ENCODE data around the gene SPTBN1.

SPTBN1 gene

DNA sequence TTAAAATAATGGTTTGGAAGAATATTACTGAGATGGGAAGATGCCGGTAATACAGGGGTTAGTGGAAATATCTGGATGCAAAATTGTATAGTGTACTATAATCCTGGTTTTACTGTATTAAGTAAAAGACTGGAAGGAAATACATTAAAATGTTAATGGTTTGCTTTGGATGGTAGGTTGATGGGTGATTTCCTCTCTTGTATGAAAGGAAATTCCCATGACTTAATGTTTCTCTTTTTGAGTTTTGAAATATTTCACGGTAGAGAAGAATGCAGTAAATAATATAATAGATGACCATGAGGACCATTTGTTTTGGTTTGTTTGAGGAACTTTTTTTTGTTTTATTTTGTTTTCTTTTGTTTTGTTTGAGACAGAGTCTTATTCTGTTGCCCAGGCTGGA lies 8.2 kb downstream of the SPTBN1 start:
- in situ Hi-C loops (cut with MboI; ENCODE audit: low pct_unique_long_range_greater_than_20kb, low sequenced_read_pairs, unreplicated experiment): no loop called here
- no peak for DNase-seq (ENCODE audit: low spot score)
- TF ChIP-seq, protein P1, sequence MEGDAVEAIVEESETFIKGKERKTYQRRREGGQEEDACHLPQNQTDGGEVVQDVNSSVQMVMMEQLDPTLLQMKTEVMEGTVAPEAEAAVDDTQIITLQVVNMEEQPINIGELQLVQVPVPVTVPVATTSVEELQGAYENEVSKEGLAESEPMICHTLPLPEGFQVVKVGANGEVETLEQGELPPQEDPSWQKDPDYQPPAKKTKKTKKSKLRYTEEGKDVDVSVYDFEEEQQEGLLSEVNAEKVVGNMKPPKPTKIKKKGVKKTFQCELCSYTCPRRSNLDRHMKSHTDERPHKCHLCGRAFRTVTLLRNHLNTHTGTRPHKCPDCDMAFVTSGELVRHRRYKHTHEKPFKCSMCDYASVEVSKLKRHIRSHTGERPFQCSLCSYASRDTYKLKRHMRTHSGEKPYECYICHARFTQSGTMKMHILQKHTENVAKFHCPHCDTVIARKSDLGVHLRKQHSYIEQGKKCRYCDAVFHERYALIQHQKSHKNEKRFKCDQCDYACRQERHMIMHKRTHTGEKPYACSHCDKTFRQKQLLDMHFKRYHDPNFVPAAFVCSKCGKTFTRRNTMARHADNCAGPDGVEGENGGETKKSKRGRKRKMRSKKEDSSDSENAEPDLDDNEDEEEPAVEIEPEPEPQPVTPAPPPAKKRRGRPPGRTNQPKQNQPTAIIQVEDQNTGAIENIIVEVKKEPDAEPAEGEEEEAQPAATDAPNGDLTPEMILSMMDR (IDR thresholded peaks at IDR 0.05; ENCODE audit: extremely low read depth, insufficient read depth, missing control alignments): no peak

GRCh38 chr2:54465143-54465542 lies 9.0 kb downstream of the SPTBN1 start:
- in situ Hi-C loops (cut with MboI; ENCODE audit: low pct_unique_long_range_greater_than_20kb, low sequenced_read_pairs, unreplicated experiment): no loop called here
- TF ChIP-seq, protein P1 (IDR thresholded peaks at IDR 0.05; ENCODE audit: extremely low read depth, insufficient read depth, missing control alignments): no peak
- no peak for DNase-seq (ENCODE audit: low spot score)

DNA sequence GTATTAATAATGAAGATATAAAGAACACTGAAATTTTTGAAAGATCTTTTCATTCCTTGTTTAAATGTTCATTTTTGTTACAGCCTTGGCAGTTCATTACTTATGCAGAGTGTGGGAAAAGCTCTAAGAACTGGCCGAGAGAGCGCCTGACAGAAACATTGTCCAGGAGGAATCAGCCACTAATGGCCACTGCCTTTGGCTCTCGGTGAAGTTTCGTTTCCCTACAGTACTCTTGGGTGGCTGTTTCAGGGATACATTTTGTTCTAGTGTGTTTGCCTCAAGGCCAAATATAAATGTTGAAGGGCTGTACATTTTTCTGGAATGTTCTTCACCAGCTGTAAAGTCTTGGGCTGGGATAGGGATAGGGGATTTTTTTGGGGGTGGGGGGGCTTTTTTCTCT lies 10.7 kb downstream of the SPTBN1 start:
- TF ChIP-seq, protein P1 (IDR thresholded peaks at IDR 0.05; ENCODE audit: extremely low read depth, insufficient read depth, missing control alignments): no peak
- no peak for DNase-seq (ENCODE audit: low spot score)
- in situ Hi-C loops (cut with MboI; ENCODE audit: low pct_unique_long_range_greater_than_20kb, low sequenced_read_pairs, unreplicated experiment): no loop called here

- no peak for DNase-seq (ENCODE audit: low spot score)
- TF ChIP-seq, protein P1 (IDR thresholded peaks at IDR 0.05; ENCODE audit: extremely low read depth, insufficient read depth, missing control alignments): no peak
- in situ Hi-C loops (cut with MboI; ENCODE audit: low pct_unique_long_range_greater_than_20kb, low sequenced_read_pairs, unreplicated experiment): no loop called here
Observed at GRCh38 chr2:54468673-54469072, 12.5 kb downstream of the SPTBN1 start.

GRCh38 chr2:54469484-54470053 lies 13.4 kb downstream of the SPTBN1 start:
- TF ChIP-seq, protein P1 (IDR thresholded peaks at IDR 0.05; ENCODE audit: extremely low read depth, insufficient read depth, missing control alignments): no peak
- DNase-seq (ENCODE audit: low spot score): no peak

GRCh38 chr2:54470266-54470938 lies 14.3 kb downstream of the SPTBN1 start:
- in situ Hi-C loops (cut with MboI; ENCODE audit: low pct_unique_long_range_greater_than_20kb, low sequenced_read_pairs, unreplicated experiment): no loop called here
- no peak for DNase-seq (ENCODE audit: low spot score)
- TF ChIP-seq, protein P1 (IDR thresholded peaks at IDR 0.05; ENCODE audit: extremely low read depth, insufficient read depth, missing control alignments): no peak

More at GRCh38 chr2:54469484-54470053, 13.4 kb downstream of the SPTBN1 start:
- in situ Hi-C loops (cut with MboI; ENCODE audit: low pct_unique_long_range_greater_than_20kb, low sequenced_read_pairs, unreplicated experiment): no loop called here

Measured in GM13977 (cell line).